ENCODE data around the gene TNFRSF1B.

Gene TNFRSF1B

GRCh38 chr1:12176298-12177118 is 9.7 kb downstream of the TNFRSF1B start:
- no peak for DNase-seq (ENCODE audit: low read depth)

GRCh38 chr1:12177156-12177998 is 10.6 kb downstream of the TNFRSF1B start:
- DNase-seq (ENCODE audit: low read depth): no peak

- peak; percentile 24 for DNase-seq (ENCODE audit: low read depth)
Measured at GRCh38 chr1:12177999-12178441, 11.2 kb downstream of the TNFRSF1B start.

GRCh38 chr1:12178511-12178910 is 11.7 kb downstream of the TNFRSF1B start:
- DNase-seq (ENCODE audit: low read depth): no peak

GRCh38 chr1:12179111-12179519 is 12.3 kb downstream of the TNFRSF1B start:
- DNase-seq (ENCODE audit: low read depth): no peak

GRCh38 chr1:12179676-12180075 is 12.9 kb downstream of the TNFRSF1B start:
- DNase-seq (ENCODE audit: low read depth): no peak

- DNase-seq (ENCODE audit: low read depth): no peak
Measured at GRCh38 chr1:12180315-12180714, 13.5 kb downstream of the TNFRSF1B start.

DNA sequence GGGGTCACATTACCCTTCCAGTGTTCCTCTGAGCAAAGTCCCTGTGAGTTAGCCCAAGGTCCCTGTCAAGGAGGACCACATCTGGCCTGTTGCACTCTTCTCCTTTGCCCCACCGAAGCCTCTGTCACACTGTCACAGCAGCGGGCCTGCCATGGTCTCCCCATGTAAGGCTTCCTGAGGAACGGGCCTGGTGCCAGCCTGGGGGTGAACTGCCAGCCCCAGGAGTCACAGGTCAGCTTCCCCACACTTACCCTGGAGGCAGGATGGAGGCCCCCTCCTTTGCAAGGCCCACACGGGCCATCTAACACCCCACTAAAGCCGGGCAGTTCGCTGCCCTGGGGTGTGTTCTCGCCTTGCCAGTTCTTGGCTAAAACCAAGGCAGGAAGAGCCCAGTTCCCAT is 14.1 kb downstream of the TNFRSF1B start:
- no peak for DNase-seq (ENCODE audit: low read depth)

- no peak for DNase-seq (ENCODE audit: low read depth)
Measured at GRCh38 chr1:12181568-12181967, 14.8 kb downstream of the TNFRSF1B start.

DNA sequence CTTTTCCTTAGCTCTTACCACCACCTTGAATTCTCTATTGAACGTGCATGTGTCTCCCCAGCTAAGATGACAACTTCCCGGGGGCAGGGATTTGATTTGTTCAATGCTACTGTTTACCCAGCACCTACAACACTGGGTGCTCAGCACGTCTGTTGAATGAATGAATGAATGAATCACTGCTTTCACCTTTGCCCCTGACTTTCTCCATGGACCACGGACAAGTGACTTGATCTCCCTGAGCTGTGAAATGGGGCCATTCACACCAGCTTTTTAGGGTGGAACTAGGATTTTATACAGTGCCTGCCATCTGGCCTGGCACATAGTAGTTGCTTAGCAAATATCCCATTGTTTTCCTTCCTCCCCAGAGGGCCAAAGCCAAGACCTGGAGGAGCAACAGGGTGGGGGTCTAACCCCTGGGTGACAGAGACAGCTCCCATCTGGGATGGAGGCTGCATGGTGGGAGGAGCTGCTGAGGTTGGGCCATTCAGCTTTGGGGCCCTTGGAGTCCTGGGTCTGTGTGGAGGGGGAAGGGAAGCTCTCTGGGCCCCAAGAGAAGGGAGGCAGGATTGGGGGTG is 15.7 kb downstream of the TNFRSF1B start:
- no peak for DNase-seq (ENCODE audit: low read depth)

- DNase-seq (ENCODE audit: low read depth): no peak
Measured at GRCh38 chr1:12183095-12183794, 16.5 kb downstream of the TNFRSF1B start.

GRCh38 chr1:12184008-12184681 is 17.4 kb downstream of the TNFRSF1B start:
- DNase-seq (ENCODE audit: low read depth): no peak

GRCh38 chr1:12185036-12185917 is 18.5 kb downstream of the TNFRSF1B start:
- DNase-seq (ENCODE audit: low read depth): no peak

DNA sequence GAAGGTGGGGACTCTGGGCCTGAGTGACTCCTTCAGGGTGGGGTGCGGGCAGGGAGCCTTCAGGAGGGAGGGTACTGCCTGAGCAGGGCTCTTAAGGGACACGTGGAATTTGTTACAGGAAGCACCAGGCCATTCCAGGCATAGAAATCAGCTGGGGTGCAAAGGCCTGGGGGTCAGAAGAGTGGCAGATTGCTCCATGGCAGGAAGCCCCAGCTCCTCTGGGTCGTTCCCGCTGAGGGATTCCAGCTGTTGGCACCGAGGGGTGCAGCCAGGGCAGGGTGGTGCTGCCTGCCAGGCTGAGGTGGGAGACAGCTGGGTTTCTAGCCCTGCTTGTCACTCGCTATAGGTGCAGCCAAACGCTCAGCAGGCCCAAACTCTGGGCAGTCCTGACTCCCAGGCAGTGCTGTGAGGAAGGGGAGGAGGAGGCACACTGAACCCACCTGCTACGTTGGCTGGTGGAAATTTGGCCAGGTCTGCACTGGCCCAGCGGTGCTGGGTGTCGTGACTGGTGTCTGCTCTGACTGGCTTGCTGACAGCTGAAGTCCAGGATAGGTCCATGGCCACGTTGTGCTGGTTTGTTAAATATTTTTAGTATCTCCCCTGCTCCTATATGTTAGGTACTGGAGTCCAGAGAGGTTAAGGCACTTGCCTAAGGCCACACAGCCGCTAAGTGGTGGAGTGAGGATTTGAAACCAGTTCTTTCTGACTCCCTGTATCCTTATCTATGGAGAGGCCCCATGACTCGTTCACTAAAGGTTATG is 19.3 kb downstream of the TNFRSF1B start:
- DNase-seq (ENCODE audit: low read depth): no peak

DNA sequence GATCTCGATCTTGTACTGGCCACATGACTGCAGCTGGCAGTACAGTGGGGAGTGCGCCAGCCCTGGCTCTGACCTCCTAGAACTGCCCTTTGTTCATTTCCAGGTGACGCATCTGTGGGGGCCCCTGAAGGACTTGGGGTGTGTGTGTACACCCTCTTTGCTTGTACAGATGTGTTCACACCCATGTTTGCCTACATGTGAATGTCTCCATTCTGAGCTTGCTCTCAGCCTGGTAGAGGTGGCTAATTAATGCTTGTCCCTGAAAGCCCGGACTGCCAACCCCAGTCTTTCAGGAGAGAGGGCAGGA is 19.8 kb downstream of the TNFRSF1B start:
- no peak for DNase-seq (ENCODE audit: low read depth)

- no peak for DNase-seq (ENCODE audit: low read depth)
Measured at GRCh38 chr1:12188115-12188514, 21.3 kb downstream of the TNFRSF1B start.

GRCh38 chr1:12188657-12189327 is 22.0 kb downstream of the TNFRSF1B start:
- no peak for DNase-seq (ENCODE audit: low read depth)

DNA sequence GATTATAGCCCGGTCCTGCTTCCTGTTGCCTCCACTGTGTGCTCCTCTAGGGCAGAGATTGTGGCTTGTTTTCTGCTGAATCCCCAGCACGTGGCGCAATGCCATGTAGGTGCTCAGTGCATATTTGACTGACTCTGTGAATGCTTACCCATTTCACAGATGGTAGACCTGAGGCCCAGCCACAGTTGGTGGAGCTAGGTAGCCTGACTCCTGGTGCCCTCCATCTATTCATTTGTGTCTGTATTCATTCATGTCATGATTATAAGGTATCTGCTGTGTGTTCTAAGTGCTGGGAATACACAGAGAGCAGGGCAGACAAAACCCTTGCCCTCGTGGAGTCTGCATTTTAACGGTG is 22.5 kb downstream of the TNFRSF1B start:
- DNase-seq (ENCODE audit: low read depth): no peak

DNA sequence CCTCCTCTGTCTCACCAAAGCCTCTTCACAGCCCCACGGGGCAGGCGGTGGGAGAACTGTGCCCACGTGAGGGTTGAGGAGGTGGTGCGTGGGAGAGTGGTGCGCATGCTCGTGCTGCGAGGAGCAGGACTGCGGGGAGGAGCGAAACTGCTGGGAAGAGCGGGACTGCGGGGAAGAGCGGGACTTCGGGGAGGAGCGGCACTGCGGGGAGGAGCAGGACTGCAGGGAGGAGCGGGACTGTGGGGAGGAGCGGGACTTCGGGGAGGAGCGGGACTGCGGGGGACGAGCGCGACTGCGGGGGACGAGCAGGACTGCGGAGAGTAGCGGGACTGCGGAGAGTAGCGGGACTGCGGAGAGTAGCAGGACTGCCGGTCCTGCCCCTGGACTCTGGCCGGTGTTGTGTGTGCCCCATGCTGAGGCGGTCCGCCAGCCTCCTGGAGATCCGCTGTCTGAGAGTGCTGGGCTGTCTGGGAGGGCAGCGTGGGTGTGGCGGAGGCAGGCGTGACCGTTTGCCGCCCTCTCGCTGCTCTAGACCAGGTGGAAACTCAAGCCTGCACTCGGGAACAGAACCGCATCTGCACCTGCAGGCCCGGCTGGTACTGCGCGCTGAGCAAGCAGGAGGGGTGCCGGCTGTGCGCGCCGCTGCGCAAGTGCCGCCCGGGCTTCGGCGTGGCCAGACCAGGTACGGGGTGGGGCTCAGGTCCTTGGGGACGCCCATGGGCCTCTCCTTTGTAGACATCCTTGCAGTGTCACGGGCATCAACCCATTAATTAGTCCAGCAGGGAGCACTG is 24.6 kb downstream of the TNFRSF1B start:
- no peak for DNase-seq (ENCODE audit: low read depth)

Measured in HS-5 (cell line).